Measurements from ENCODE around the gene SNTG2. TPM values are rescaled to one million over a fixed set of nuclear protein-coding genes. Genes with fewer than 3 reads are reported as not detected.

The SNTG2 gene
- total RNA-seq, 1 donor from 2014 or later, result 11.8 TPM

DNA sequence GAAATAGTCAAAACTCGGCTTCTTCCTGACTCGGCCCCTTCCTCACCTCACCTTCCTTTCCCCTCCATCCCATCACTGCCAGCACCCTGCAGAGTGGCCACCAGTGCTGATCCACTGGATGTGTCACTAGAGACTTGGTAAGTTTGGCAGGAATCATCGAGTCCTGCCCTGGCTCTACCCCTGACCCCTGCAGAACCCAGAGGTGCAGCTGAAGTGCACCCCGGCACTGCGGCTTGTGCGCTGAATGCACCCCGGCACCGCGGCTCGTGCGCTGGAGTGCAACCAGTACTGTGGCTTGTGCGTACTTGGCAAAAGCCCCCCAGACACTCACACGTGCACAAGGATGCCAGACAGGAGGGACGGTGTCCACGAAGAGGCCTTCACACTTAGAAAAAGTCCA lies 206.5 kb downstream of the SNTG2 start:
- H3K27ac ChIP-seq, result no peak overlapping the region
- no peaks in the 10 kb centered on the region for H3K4me1 ChIP-seq
- H3K27me3 ChIP-seq, result no peaks in the 10 kb centered on the region
- DNase-seq (ENCODE audit: extremely low spot score in 2 of 2), result no peak
- no peaks in the 10 kb centered on the region for H3K36me3 ChIP-seq
- no peaks in the 10 kb centered on the region for H3K9me3 ChIP-seq
- H3K4me3 ChIP-seq, result no peak overlapping the region
- TF ChIP-seq POLR2AphosphoS5 (IDR thresholded peaks at IDR 0.05; ENCODE audit: insufficient read depth in 1 of 2, low read depth in 1 of 2) (no peak), POLR2A (IDR thresholded peaks at IDR 0.05) (no peak)
- TF ChIP-seq, protein P1, sequence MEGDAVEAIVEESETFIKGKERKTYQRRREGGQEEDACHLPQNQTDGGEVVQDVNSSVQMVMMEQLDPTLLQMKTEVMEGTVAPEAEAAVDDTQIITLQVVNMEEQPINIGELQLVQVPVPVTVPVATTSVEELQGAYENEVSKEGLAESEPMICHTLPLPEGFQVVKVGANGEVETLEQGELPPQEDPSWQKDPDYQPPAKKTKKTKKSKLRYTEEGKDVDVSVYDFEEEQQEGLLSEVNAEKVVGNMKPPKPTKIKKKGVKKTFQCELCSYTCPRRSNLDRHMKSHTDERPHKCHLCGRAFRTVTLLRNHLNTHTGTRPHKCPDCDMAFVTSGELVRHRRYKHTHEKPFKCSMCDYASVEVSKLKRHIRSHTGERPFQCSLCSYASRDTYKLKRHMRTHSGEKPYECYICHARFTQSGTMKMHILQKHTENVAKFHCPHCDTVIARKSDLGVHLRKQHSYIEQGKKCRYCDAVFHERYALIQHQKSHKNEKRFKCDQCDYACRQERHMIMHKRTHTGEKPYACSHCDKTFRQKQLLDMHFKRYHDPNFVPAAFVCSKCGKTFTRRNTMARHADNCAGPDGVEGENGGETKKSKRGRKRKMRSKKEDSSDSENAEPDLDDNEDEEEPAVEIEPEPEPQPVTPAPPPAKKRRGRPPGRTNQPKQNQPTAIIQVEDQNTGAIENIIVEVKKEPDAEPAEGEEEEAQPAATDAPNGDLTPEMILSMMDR (IDR thresholded peaks at IDR 0.05), result no peak
- intact Hi-C loops (cut with DNase I), result no loop called here

DNA sequence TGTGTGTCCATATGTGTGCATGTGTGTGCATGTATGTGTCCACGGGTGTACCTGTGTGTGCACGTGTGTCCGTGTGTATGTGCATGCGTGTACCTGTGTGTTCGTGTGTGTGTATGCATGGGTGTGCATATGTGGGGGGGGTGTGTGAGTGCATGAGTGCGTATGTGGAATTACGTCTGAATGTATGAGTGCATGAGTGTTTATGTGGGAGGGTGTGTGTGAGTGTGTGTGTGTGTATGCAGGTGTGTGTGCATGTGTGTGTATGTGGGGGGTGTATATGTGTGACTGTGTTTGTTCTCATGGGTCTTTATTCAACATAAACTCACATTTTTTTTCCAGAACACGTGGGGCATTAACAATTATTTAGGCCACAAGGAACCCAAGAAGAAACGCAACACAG lies 208.4 kb downstream of the SNTG2 start:
- no peak overlapping the region for H3K27ac ChIP-seq
- H3K27me3 ChIP-seq, result no peaks in the 10 kb centered on the region
- no peaks in the 10 kb centered on the region for H3K4me1 ChIP-seq
- H3K4me3 ChIP-seq, result no peak overlapping the region
- no peaks in the 10 kb centered on the region for H3K9me3 ChIP-seq
- TF ChIP-seq POLR2A (IDR thresholded peaks at IDR 0.05), result no peak
- TF ChIP-seq, protein P1 (IDR thresholded peaks at IDR 0.05), result no peak
- TF ChIP-seq POLR2AphosphoS5 (IDR thresholded peaks at IDR 0.05; ENCODE audit: insufficient read depth in 1 of 2, low read depth in 1 of 2), result no peak
- no peaks in the 10 kb centered on the region for H3K36me3 ChIP-seq
- intact Hi-C loops (cut with DNase I), result no loop called here
- DNase-seq (ENCODE audit: extremely low spot score in 2 of 2), result no peak

DNA sequence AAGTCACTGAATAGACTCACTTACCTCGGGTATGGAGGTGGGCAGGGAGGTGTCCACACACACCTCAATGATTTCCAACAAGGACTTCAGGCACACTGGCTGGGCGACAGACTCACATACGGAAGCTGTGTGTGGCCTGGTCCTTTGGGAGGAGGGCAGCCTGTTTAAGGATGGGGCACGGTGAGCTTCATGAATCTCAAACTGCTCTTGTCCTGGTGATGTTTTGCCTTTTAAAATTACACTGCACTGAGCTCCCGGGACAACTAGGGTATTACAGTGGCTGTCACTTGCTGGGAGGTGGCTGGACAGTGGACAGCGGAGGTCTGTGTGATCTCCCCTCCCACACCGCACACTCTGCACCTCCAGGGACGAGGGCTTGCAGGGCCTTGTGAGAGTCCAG lies 211.6 kb downstream of the SNTG2 start:
- Histone ChIP-seq H3K9me3 (no peaks in the 10 kb centered on the region), H3K4me1 (no peaks in the 10 kb centered on the region), H3K27ac (peak overlapping the region; percentile 27), H3K4me3 (no peak overlapping the region), H3K36me3 (no peaks in the 10 kb centered on the region), H3K27me3 (no peaks in the 10 kb centered on the region)
- DNase-seq (ENCODE audit: extremely low spot score in 2 of 2), result peak in 1 of 2 donors; percentile 78
- TF ChIP-seq, protein P1 (IDR thresholded peaks at IDR 0.05), result no peak
- TF ChIP-seq POLR2AphosphoS5 (IDR thresholded peaks at IDR 0.05; ENCODE audit: insufficient read depth in 1 of 2, low read depth in 1 of 2), result no peak
- no peak for TF ChIP-seq POLR2A (IDR thresholded peaks at IDR 0.05)
- intact Hi-C loops (cut with DNase I), result no loop called here

DNA sequence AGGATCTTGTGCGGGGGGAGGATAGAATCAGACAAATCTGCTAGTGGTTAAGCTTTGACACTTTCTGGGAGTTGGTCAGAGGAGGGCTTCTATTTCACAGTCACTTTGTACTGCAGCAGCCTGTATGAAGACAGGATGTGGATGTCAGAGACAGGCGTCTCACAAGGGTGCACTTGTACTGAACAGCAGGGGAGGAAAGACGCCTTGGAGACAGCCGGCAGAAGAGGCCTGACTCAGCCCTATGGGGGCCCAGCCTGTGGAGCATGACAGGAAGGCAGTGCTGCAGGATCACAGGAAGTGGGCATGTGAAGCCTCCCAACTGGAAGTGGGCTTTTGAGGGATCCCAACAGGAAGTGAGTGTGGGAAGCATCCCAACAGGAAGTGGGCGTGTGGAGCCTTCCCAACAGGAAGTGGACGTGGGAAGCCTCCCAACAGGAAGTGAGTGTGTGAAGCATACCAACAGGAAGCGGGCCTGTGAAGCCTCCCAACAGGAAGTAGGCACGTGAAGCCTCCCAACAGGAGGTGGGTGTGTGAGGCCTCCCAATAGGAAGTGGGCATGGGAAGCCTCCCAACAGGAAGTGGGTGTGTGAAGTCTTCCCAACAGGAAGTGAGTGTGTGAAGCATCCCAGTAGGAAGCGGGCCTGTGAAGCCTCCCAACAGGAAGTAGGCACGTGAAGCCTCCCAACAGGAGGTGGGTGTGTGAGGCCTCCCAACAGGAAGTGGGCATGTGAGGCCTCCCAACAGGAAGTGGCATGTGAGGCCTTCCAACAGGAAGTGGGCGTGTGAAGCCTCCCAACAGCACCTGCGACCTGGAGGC lies 212.3 kb downstream of the SNTG2 start:
- Histone ChIP-seq H3K9me3 (no peaks in the 10 kb centered on the region), H3K27ac (peak overlapping the region; percentile 27), H3K4me1 (no peaks in the 10 kb centered on the region), H3K36me3 (no peaks in the 10 kb centered on the region), H3K27me3 (no peaks in the 10 kb centered on the region), H3K4me3 (no peak overlapping the region)
- TF ChIP-seq POLR2AphosphoS5 (IDR thresholded peaks at IDR 0.05; ENCODE audit: insufficient read depth in 1 of 2, low read depth in 1 of 2), result peak in 1 of 2 donors; percentile 15
- TF ChIP-seq POLR2A (IDR thresholded peaks at IDR 0.05), result no peak
- TF ChIP-seq, protein P1 (IDR thresholded peaks at IDR 0.05), result no peak
- intact Hi-C loops (cut with DNase I), result no loop called here
- DNase-seq (ENCODE audit: extremely low spot score in 2 of 2), result peak in 1 of 2 donors; percentile 58

DNA sequence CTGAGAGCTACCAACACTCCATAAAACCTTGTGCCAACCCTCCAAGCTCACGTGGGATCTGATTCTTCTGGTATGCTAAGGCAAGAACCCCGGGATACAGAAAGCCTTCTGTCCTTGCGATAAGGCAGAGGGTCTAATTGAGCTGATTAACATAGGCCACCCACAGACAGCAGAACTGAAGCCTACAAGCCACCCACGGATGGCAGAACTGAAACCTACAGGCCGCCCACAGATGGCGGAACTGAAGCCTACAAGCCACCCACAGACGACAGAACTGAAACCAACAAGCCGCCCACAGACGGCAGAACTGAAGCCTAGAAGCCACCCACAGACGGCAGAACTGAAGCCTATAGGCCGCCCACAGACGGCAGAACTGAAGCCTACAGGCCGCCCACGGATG lies 216.3 kb downstream of the SNTG2 start:
- H3K27me3 ChIP-seq, result no peaks in the 10 kb centered on the region
- no peaks in the 10 kb centered on the region for H3K4me1 ChIP-seq
- H3K36me3 ChIP-seq, result no peaks in the 10 kb centered on the region
- no peak overlapping the region for H3K27ac ChIP-seq
- intact Hi-C loops (cut with DNase I), result no loop called here
- no peaks in the 10 kb centered on the region for H3K9me3 ChIP-seq
- H3K4me3 ChIP-seq, result no peak overlapping the region
- TF ChIP-seq, protein P1 (IDR thresholded peaks at IDR 0.05), result no peak
- TF ChIP-seq POLR2AphosphoS5 (IDR thresholded peaks at IDR 0.05; ENCODE audit: insufficient read depth in 1 of 2, low read depth in 1 of 2), result no peak
- no peak for TF ChIP-seq POLR2A (IDR thresholded peaks at IDR 0.05)
- DNase-seq (ENCODE audit: extremely low spot score in 2 of 2), result no peak
